GM12864 (cell line): ENCODE data around the gene DDX54.

Experiments used
- DNase-seq: peaks from one replicate; pipeline ENCODE4 v3.0.0-alpha.2; 2011; ENCODE audit warnings: low read depth
- H3K4me3 ChIP-seq: 2 replicates; pipeline ENCODE4 v1.5.1; 2011; ENCODE audit warnings: mild to moderate bottlenecking, low read depth, low read length, control low read depth
- TF ChIP-seq, protein P1 (sequence below): IDR thresholded peaks from 2 replicates; pipeline ENCODE4 v1.5.1; 2011; ENCODE audit warnings: low read depth, mild to moderate bottlenecking, moderate library complexity, low read length, control low read depth, inconsistent platforms; ENCODE audit errors: missing control alignments

The DDX54 gene

DNA sequence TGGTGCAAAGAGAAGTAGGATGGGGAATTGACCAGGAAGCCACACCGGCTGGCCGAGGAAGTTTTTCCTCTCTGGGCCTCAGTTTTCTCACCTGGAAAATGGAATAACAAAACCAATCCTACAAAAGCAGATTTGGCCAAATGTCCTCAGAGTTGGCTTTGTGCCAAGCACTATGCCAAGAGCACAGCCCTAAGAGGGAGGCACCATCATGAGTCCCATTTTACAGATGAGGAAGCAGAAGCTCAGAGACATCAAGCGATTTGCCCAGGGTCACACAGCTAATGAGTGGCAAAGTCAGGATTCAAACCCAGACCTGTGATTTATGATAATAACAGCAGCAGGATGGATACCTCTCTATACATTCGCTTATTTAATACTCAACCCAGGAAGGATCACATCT is 77.0 kb downstream of the DDX54 start:
- H3K4me3 ChIP-seq: no peak overlapping the region
- TF ChIP-seq, protein P1, sequence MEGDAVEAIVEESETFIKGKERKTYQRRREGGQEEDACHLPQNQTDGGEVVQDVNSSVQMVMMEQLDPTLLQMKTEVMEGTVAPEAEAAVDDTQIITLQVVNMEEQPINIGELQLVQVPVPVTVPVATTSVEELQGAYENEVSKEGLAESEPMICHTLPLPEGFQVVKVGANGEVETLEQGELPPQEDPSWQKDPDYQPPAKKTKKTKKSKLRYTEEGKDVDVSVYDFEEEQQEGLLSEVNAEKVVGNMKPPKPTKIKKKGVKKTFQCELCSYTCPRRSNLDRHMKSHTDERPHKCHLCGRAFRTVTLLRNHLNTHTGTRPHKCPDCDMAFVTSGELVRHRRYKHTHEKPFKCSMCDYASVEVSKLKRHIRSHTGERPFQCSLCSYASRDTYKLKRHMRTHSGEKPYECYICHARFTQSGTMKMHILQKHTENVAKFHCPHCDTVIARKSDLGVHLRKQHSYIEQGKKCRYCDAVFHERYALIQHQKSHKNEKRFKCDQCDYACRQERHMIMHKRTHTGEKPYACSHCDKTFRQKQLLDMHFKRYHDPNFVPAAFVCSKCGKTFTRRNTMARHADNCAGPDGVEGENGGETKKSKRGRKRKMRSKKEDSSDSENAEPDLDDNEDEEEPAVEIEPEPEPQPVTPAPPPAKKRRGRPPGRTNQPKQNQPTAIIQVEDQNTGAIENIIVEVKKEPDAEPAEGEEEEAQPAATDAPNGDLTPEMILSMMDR: no peak
- no peak for DNase-seq
